Renal cortex interstitium (tissue), 11 donors: ENCODE results near the gene ARID5A. TPM values are rescaled to one million over a fixed set of nuclear protein-coding genes. Genes with fewer than 3 reads are reported as not detected.

Source experiments
- DNase-seq, 11 donors: peaks; one replicate each; pipeline ENCODE4 v3.0.0-alpha.2; 2013; ENCODE audit warnings: low read depth in 9 of 11, low spot score in 4 of 11; ENCODE audit errors: extremely low read depth in 1 of 11
- polyA plus RNA-seq, 3 donors: library from polyadenylated mRNA; unstranded; fragments of 120-200 nt; gene quantifications; one replicate each; pipeline ENCODE4 v1.2.1, GENCODE V29; 2013; ENCODE audit not compliant: insufficient read length in 3 of 3

Gene ARID5A
- polyA plus RNA-seq, 3 donors: 3.6 to 6.0 (median 5.0) TPM

DNA sequence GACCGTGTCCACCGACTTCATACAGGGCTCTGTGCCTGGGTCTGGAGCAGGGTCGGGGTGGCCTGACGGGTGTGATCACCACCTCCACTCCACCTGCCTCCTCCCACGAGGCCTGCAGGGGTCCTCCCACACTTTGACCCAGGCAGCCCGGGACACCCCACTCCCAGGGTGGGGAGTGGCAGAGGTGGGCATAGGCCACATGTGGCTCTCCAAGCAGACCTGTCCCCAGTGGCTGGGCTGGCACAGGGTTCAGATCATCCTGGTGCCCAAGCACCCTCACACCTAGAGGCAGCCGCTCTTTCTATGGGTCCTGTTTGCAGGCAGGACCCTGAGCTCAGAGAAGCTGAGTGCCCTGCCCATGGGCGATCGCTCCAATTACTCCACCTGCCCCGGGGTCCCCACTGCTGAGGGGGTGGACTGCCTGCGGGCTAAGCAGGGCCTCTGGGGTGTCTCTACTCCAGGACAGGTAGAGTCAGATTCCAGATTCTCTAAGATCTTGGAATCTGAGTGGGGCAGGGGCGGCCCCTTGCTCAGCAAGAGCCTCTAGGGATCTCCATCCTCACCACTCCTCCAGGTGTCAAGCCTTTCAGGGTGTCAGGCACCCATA is 32.8 kb upstream of the ARID5A start:
- DNase-seq: no peak

GRCh38 chr2:96505231-96505889 is 31.2 kb upstream of the ARID5A start, which contains the start of gene NEURL3:
TSS of gene NEURL3 (minus strand) at chr2:96505357. CDS start at chr2:96505286, 71 bp downstream.
- DNase-seq: peak in 6 of 11 donors; percentile 61 to 81 (median 72)

DNA sequence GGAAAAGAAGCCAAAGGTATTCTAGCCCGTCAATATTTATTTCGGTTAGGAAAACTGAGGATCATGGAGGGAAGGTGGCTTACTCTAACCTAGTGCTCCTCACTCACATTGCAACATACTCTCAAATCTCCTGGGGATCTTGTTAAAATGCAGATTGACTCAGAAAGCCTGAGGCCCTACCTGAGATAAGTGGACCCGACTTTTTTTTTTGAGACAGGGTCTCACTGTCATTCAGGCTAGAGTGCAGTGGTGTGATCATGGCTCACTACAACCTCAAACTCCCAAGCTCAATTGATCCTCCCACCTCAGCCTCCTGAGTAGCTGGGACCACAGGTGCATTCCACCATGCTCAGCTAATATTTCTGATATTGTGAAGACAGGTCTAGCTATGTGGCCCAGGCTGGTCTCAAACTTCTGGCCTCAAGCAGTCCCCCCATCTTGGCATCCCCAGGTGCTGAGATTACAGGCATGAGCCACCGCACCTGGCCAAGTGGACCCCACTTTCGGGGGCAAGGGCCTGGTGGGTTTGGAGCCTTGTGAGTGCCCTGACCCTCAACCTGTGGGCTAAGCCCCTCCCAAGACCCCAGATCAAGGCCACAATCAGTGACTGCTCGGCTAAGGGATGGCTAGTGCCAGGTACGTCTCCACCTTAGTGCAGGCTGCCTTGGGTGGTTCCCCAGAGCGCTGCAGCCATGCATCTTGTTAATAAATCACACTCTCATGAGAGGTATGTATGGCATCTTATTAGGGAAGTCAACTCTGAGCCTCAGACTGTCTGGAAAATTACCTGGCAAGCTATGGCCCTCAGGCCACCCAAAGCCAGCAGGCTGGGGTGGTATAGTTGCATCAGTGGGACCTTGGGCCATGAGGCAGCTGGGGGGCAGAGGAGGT is 30.3 kb upstream of the ARID5A start:
- no peak for DNase-seq

DNA sequence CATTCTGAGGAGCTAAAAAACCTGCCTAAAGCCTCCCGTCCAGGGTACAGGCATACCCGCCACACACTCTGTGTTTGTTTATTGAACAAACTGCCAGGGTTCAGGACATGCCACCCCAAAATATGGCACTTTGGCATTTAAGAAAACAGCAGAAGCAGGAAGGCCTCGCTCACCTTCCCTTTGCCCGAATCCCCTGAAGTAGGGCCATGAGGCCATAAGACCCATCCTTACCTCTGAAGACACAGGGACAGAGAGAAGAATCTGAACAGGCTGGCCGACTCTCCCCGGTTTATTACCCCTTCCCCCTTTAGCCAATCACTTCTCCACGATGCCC is 29.7 kb upstream of the ARID5A start:
- DNase-seq: no peak

- no peak for DNase-seq
Observed at GRCh38 chr2:96507957-96508520, 28.5 kb upstream of the ARID5A start.

DNA sequence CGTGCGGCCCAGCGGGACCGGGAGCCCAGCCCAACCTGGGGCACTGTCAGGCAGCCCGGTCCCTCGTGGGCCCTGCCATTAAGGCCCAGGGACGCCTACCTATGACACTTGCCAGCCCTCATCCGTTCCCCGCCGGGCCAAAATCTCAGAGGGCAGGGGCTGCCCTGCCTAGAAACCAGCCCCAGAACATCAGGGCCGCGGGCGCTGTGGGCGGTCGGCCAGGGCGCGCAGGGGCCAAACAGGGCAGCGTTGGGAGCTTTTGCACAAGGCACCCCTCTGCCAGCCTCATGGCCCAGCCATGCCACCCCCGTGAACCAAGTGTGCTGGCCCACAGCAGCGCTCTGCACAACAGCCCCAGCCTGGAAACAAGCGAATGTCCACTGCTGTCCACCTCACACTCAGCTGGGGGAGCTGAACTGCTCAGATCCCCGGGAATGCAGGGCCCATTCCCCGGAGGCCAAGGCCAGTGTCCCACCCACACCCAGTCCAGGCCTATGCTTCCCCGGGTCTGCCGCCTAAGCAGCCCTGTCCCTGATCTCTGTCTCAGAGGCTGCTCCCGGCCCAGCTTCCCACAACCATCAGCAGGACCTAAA is 27.9 kb upstream of the ARID5A start:
- no peak for DNase-seq

DNA sequence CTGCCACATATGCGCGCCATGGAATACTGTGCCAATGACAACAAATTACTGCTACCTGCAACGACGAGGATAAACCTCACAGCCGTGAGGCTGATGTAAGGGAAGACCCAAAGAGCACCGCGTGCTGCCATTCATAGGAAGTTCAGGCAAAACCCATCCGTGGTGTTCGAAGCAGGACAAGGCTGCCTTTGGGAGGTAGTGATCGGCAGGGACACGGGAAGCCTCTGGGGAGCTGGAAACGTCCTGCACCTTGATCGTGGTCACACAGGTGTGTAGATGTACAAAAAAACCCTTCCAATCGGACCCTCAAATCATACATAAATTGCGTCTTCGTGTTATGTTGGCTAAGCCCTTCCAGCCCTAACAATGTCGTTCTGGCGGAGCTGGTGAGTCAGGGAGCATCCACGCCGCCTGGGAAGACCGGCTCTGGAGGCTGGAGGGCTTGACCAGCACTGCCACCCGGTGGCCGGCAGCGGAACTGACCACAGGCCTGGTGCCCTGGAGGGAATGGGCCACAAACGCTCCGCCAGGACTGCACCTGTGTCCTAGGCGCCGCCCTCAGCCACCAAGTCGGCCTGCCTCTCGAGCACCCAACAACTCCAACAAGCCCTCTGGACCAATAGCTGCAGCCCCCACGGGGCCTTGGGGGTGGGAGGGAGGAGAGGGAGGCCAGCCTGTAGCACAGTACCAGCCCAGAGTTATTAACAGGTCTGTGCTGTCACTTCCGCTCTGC is 27.3 kb upstream of the ARID5A start:
- DNase-seq: peak in 5 of 11 donors; percentile 70 to 79 (median 75)

GRCh38 chr2:96509847-96510230 is 26.7 kb upstream of the ARID5A start:
- DNase-seq: no peak

GRCh38 chr2:96510931-96511595 is 25.5 kb upstream of the ARID5A start:
- no peak for DNase-seq

GRCh38 chr2:96511851-96512250 is 24.7 kb upstream of the ARID5A start:
- no peak for DNase-seq

DNA sequence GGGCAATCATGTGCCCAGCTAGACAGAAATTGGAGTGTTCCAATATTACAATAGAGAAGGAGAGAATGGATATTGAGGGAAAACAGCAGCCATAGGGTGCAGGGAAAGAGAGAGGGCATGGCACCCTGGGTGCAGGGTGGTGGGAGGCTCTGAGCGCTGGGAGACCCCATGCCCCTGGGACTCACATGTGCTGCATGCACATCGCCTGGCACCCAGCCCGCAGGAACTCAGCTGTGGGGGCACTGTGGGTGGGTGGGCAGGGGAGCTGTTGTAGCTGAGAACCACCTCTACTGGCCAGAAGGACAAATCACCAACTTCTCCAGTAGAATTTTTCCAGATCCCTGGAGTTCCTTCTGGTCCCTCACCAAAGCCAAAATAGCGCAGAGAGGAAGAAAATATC is 24.2 kb upstream of the ARID5A start:
- DNase-seq: no peak

DNA sequence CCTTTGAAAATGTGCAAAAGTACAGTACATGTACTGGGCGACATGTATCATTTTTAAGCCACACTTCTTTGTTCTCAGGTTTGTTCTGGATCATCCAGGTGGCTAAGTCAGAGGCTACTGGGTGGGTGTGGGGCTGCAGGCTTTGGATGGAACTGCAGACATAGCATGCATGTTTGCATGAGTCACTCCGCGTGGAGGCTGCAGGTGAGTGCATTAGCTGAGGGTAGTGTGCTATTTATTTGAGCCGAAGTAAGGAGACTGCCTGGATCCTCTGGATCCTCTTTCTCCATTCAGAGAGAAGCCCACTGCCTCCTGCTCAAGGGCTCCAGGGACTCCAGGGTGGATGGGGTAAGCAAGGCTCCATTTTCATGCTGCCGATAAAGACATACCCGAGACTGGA is 22.0 kb upstream of the ARID5A start:
- DNase-seq: no peak

- no peak for DNase-seq
Observed at GRCh38 chr2:96517079-96517478, 19.5 kb upstream of the ARID5A start.

DNA sequence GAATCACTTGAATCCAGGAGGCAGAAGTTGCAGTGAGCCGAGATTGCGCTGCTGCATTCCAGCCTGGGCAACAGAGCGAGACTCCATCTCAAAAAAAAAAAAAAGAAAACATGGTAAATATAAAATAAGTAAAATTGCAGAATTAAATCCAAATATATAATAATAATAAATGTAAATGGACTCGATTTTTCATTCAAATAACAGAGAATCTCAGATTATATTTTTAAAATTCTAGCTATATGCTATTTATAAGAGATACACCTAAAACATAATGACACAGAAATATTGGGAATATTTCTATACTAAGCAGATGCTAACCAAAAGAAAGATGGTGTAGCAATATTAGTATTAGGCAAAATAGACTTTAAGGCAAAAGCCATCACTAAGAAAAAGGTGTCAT is 16.3 kb upstream of the ARID5A start:
- DNase-seq: no peak

- DNase-seq: no peak
Observed at GRCh38 chr2:96520697-96521096, 15.9 kb upstream of the ARID5A start.

GRCh38 chr2:96521219-96521618 is 15.3 kb upstream of the ARID5A start:
- DNase-seq: no peak

GRCh38 chr2:96522304-96523203 is 14.0 kb upstream of the ARID5A start:
- DNase-seq: no peak
